ENCODE results near the gene RHOT2.

The RHOT2 gene

DNA sequence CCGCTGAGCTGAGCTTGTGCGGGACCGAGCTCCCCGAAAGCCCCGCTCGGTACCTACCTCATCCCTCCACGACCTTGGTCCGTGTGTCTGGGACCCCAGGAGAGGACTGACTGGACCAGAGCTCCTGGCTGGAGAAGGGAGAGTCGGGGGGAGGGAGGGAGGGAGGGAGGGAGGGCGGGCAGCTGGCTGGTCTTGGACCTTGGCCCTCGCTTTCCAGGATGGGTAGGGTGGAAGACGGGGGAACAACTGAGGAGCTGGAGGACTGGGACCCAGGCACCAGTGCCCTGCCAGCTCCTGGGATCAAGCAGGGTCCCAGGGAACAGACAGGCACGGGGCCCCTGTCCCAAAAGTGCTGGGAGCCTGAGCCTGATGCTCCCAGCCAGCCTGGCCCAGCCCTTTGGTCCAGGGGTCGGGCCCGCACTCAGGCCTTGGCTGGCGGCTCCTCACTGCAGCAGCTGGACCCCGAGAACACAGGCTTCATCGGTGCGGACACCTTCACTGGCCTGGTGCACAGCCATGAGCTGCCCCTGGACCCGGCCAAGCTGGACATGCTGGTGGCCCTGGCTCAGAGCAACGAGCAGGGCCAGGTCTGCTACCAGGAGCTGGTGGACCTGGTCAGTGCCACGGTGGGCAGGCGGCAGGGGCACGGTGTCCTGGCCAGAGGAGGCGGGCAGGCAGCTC lies 8.1 kb downstream of the RHOT2 start:
- H3K27me3 ChIP-seq (ENCODE audit: control insufficient read depth in 1 of 2, insufficient read depth in 1 of 2, low read length in 2 of 2), result no peaks in the 10 kb centered on the region
- DNase-seq, result no peak
- peak overlapping the region; percentile 48 to 75 for H3K4me3 ChIP-seq (ENCODE audit: insufficient read depth in 1 of 2, low read depth in 1 of 2, low read length in 2 of 2)
- no peak overlapping the region for H2BK15ac ChIP-seq (ENCODE audit: low read depth, poor library complexity, severe bottlenecking)
- no peak overlapping the region for H3K18ac ChIP-seq (ENCODE audit: low read depth in 1 of 2, low read length in 2 of 2)
- no peak overlapping the region for H3K14ac ChIP-seq (ENCODE audit: low read length in 2 of 2)
- peaks cover 24 to 53% of the 10 kb centered on the region in 2 experiments for H3K36me3 ChIP-seq (ENCODE audit: control insufficient read depth in 1 of 2, insufficient read depth in 2 of 2, low read depth in 1 of 2, low read length in 2 of 2)
- peak overlapping the region; percentile 39 for H2BK120ac ChIP-seq (ENCODE audit: low read depth, low read length)
- H4K8ac ChIP-seq (ENCODE audit: low read length), result no peak overlapping the region
- H3K23ac ChIP-seq (ENCODE audit: low read length in 2 of 2), result no peak overlapping the region
- no peak overlapping the region for H3K27ac ChIP-seq (ENCODE audit: low read length, poor library complexity, severe bottlenecking)
- H2AFZ ChIP-seq (ENCODE audit: low read depth, low read length), result no peak overlapping the region
- no peak overlapping the region for H2BK5ac ChIP-seq (ENCODE audit: low read depth, low read length, poor library complexity, severe bottlenecking)
- H3K79me1 ChIP-seq (replicated peaks; ENCODE audit: low read length, poor library complexity, severe bottlenecking), result peaks cover 9% of the 10 kb centered on the region
- H3K4me1 ChIP-seq (ENCODE audit: control insufficient read depth, insufficient read depth, low read depth, low read length), result peaks cover 44% of the 10 kb centered on the region
- no peak overlapping the region for H3K4ac ChIP-seq (ENCODE audit: low read depth in 1 of 2, low read length in 2 of 2)
- no peak overlapping the region for H3K9ac ChIP-seq (ENCODE audit: low read length)
- H2AK5ac ChIP-seq (ENCODE audit: low read length, severe bottlenecking), result no peak overlapping the region
- no peaks in the 10 kb centered on the region for H3K9me3 ChIP-seq (ENCODE audit: control insufficient read depth, low read length)
- H3K4me2 ChIP-seq (ENCODE audit: low read length, poor library complexity, severe bottlenecking), result peak overlapping the region; percentile 89
- 87% methylated on average over 13 of the region's 25 CpGs for WGBS
- H2BK12ac ChIP-seq (ENCODE audit: low read length in 2 of 2), result no peak overlapping the region
- no peak overlapping the region for H4K91ac ChIP-seq (ENCODE audit: low read length)

DNA sequence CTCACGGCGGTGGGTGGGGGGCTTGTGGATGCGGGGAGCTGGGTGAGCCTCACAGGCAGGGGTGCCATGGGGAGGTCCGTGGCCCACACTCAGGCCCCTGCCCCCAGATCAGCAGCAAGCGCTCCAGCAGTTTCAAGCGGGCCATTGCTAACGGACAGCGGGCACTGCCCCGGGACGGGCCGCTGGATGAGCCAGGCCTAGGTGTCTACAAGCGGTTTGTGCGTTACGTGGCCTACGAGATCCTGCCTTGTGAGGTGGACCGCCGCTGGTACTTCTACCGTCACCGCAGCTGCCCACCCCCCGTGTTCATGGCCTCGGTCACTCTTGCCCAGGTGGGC lies 8.6 kb downstream of the RHOT2 start:
- WGBS, result 94% methylated on average over 21 of the region's 21 CpGs
- no peak overlapping the region for H3K4ac ChIP-seq (ENCODE audit: low read depth in 1 of 2, low read length in 2 of 2)
- no peak overlapping the region for H2BK120ac ChIP-seq (ENCODE audit: low read depth, low read length)
- H3K9ac ChIP-seq (ENCODE audit: low read length), result no peak overlapping the region
- H4K8ac ChIP-seq (ENCODE audit: low read length), result no peak overlapping the region
- H2AK5ac ChIP-seq (ENCODE audit: low read length, severe bottlenecking), result no peak overlapping the region
- H3K14ac ChIP-seq (ENCODE audit: low read length in 2 of 2), result no peak overlapping the region
- no peak overlapping the region for H3K18ac ChIP-seq (ENCODE audit: low read depth in 1 of 2, low read length in 2 of 2)
- H4K91ac ChIP-seq (ENCODE audit: low read length), result peak overlapping the region; percentile 44
- H2BK5ac ChIP-seq (ENCODE audit: low read depth, low read length, poor library complexity, severe bottlenecking), result no peak overlapping the region
- no peak for DNase-seq
- no peak overlapping the region for H2BK15ac ChIP-seq (ENCODE audit: low read depth, poor library complexity, severe bottlenecking)
- no peaks in the 10 kb centered on the region for H3K9me3 ChIP-seq (ENCODE audit: control insufficient read depth, low read length)
- H2AFZ ChIP-seq (ENCODE audit: low read depth, low read length), result no peak overlapping the region
- H3K23ac ChIP-seq (ENCODE audit: low read length in 2 of 2), result no peak overlapping the region
- H2BK12ac ChIP-seq (ENCODE audit: low read length in 2 of 2), result no peak overlapping the region
- H3K4me2 ChIP-seq (ENCODE audit: low read length, poor library complexity, severe bottlenecking), result no peak overlapping the region
- H3K79me1 ChIP-seq (replicated peaks; ENCODE audit: low read length, poor library complexity, severe bottlenecking), result peaks cover 5% of the 10 kb centered on the region
- peaks cover 49% of the 10 kb centered on the region for H3K4me1 ChIP-seq (ENCODE audit: control insufficient read depth, insufficient read depth, low read depth, low read length)
- peaks cover 23 to 53% of the 10 kb centered on the region in 2 experiments for H3K36me3 ChIP-seq (ENCODE audit: control insufficient read depth in 1 of 2, insufficient read depth in 2 of 2, low read depth in 1 of 2, low read length in 2 of 2)
- no peak overlapping the region for H3K4me3 ChIP-seq (ENCODE audit: insufficient read depth in 1 of 2, low read depth in 1 of 2, low read length in 2 of 2)
- no peak overlapping the region for H3K27ac ChIP-seq (ENCODE audit: low read length, poor library complexity, severe bottlenecking)
- no peaks in the 10 kb centered on the region for H3K27me3 ChIP-seq (ENCODE audit: control insufficient read depth in 1 of 2, insufficient read depth in 1 of 2, low read length in 2 of 2)

- whole genome bisulfite sequencing, result 86% methylated on average over 23 of the region's 23 CpGs
- Histone ChIP-seq H3K18ac (ENCODE audit: low read depth in 1 of 2, low read length in 2 of 2) (no peak overlapping the region), H3K9ac (ENCODE audit: low read length) (no peak overlapping the region), H2AK5ac (ENCODE audit: low read length, severe bottlenecking) (no peak overlapping the region), H3K4ac (ENCODE audit: low read depth in 1 of 2, low read length in 2 of 2) (no peak overlapping the region), H3K79me1 (replicated peaks; ENCODE audit: low read length, poor library complexity, severe bottlenecking) (peaks cover 5% of the 10 kb centered on the region), H2BK5ac (ENCODE audit: low read depth, low read length, poor library complexity, severe bottlenecking) (no peak overlapping the region), H2BK12ac (ENCODE audit: low read length in 2 of 2) (no peak overlapping the region), H3K4me3 (ENCODE audit: insufficient read depth in 1 of 2, low read depth in 1 of 2, low read length in 2 of 2) (no peak overlapping the region), H2BK15ac (ENCODE audit: low read depth, poor library complexity, severe bottlenecking) (no peak overlapping the region), H3K27ac (ENCODE audit: low read length, poor library complexity, severe bottlenecking) (no peak overlapping the region), H3K4me1 (ENCODE audit: control insufficient read depth, insufficient read depth, low read depth, low read length) (peaks cover 53% of the 10 kb centered on the region), H2AFZ (ENCODE audit: low read depth, low read length) (no peak overlapping the region), H2BK120ac (ENCODE audit: low read depth, low read length) (no peak overlapping the region), H3K4me2 (ENCODE audit: low read length, poor library complexity, severe bottlenecking) (no peak overlapping the region), H3K27me3 (ENCODE audit: control insufficient read depth in 1 of 2, insufficient read depth in 1 of 2, low read length in 2 of 2) (no peaks in the 10 kb centered on the region), H3K36me3 (ENCODE audit: control insufficient read depth in 1 of 2, insufficient read depth in 2 of 2, low read depth in 1 of 2, low read length in 2 of 2) (peaks cover 24 to 53% of the 10 kb centered on the region in 2 experiments), H3K23ac (ENCODE audit: low read length in 2 of 2) (no peak overlapping the region), H3K9me3 (ENCODE audit: control insufficient read depth, low read length) (no peaks in the 10 kb centered on the region), H3K14ac (ENCODE audit: low read length in 2 of 2) (no peak overlapping the region), H4K91ac (ENCODE audit: low read length) (peak overlapping the region; percentile 44), H4K8ac (ENCODE audit: low read length) (no peak overlapping the region)
- no peak for DNase-seq
These were observed 9.0 kb downstream of the RHOT2 start for GRCh38 chr16:676913-677312.

DNA sequence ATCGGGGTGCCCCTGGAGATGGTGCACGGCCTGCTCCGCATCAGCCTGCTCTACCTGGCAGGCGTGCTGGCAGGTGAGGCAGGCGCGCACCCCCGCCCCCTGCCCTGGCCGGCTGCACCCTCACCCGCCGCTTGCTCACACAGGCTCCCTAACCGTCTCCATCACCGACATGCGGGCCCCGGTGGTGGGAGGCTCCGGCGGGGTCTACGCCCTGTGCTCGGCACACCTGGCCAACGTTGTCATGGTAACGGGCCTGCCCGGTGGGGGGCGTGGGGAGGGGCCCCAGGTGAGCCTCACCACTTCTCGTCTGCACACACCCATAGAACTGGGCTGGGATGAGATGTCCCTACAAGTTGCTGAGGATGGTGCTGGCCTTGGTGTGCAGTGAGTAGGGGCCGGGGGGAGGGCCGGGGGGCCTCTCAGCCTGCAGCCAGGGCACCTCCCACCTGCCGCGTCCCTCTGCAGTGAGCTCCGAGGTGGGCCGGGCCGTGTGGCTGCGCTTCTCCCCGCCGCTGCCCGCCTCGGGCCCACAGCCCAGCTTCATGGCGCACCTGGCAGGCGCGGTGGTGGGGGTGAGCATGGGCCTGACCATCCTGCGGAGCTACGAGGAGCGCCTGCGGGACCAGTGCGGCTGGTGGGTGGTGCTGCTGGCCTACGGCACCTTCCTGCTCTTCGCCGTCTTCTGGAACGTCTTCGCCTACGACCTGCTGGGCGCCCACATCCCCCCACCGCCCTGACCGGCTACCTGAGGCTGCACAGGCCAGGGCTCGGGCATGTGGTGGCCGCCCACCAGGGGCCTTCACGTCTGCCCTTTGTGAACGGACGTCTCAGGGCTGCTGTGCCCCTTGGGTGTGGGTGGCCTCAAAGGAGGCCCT lies 9.6 kb downstream of the RHOT2 start:
- H3K4ac ChIP-seq (ENCODE audit: low read depth in 1 of 2, low read length in 2 of 2), result no peak overlapping the region
- 81% methylated on average over 55 of the region's 57 CpGs for WGBS

More for the DNA sequence above, 9.6 kb downstream of the RHOT2 start:
- H3K36me3 ChIP-seq (ENCODE audit: control insufficient read depth in 1 of 2, insufficient read depth in 2 of 2, low read depth in 1 of 2, low read length in 2 of 2), result peaks cover 24 to 53% of the 10 kb centered on the region in 2 experiments
- H3K79me1 ChIP-seq (replicated peaks; ENCODE audit: low read length, poor library complexity, severe bottlenecking), result peaks cover 2% of the 10 kb centered on the region
- H3K9me3 ChIP-seq (ENCODE audit: control insufficient read depth, low read length), result no peaks in the 10 kb centered on the region
- no peak overlapping the region for H3K23ac ChIP-seq (ENCODE audit: low read length in 2 of 2)
- H2AK5ac ChIP-seq (ENCODE audit: low read length, severe bottlenecking), result no peak overlapping the region
- no peak overlapping the region for H2BK120ac ChIP-seq (ENCODE audit: low read depth, low read length)
- H2AFZ ChIP-seq (ENCODE audit: low read depth, low read length), result no peak overlapping the region
- peaks cover 60% of the 10 kb centered on the region for H3K4me1 ChIP-seq (ENCODE audit: control insufficient read depth, insufficient read depth, low read depth, low read length)
- no peak overlapping the region for H2BK15ac ChIP-seq (ENCODE audit: low read depth, poor library complexity, severe bottlenecking)
- H3K14ac ChIP-seq (ENCODE audit: low read length in 2 of 2), result no peak overlapping the region
- no peak for DNase-seq
- no peak overlapping the region for H3K4me3 ChIP-seq (ENCODE audit: insufficient read depth in 1 of 2, low read depth in 1 of 2, low read length in 2 of 2)
- H4K91ac ChIP-seq (ENCODE audit: low read length), result peak overlapping the region; percentile 11
- H3K4me2 ChIP-seq (ENCODE audit: low read length, poor library complexity, severe bottlenecking), result no peak overlapping the region
- H4K8ac ChIP-seq (ENCODE audit: low read length), result no peak overlapping the region
- H2BK12ac ChIP-seq (ENCODE audit: low read length in 2 of 2), result no peak overlapping the region
- no peaks in the 10 kb centered on the region for H3K27me3 ChIP-seq (ENCODE audit: control insufficient read depth in 1 of 2, insufficient read depth in 1 of 2, low read length in 2 of 2)
- no peak overlapping the region for H2BK5ac ChIP-seq (ENCODE audit: low read depth, low read length, poor library complexity, severe bottlenecking)
- H3K27ac ChIP-seq (ENCODE audit: low read length, poor library complexity, severe bottlenecking), result no peak overlapping the region
- H3K18ac ChIP-seq (ENCODE audit: low read depth in 1 of 2, low read length in 2 of 2), result no peak overlapping the region
- H3K9ac ChIP-seq (ENCODE audit: low read length), result no peak overlapping the region

All from mesenchymal stem cell (in vitro differentiated cells and primary cell).